Choroid plexus epithelial cell (primary cell): ENCODE data around the gene PHACTR2.
"Not testable (repeated sequence)": the region's sequence is repeated elsewhere in the genome, so short reads cannot be mapped to it uniquely, and the experiment has no call there.

Source experiments
- DNase-seq: peaks from one replicate; pipeline ENCODE4 v3.0.0-alpha.2; 2010; ENCODE audit warnings: low read depth
- H3K4me3 ChIP-seq: 2 replicates; pipeline ENCODE4 v1.5.1; 2011; ENCODE audit warnings: low read depth, mild to moderate bottlenecking, control low read depth, low read length, moderate library complexity
- CTCF ChIP-seq: conservative IDR thresholded peaks from 2 replicates; pipeline ENCODE4 v1.5.1; 2011; ENCODE audit warnings: low read depth, mild to moderate bottlenecking, control low read depth, inconsistent platforms, low read length, moderate library complexity

PHACTR2 gene

GRCh38 chr6:143793280-143793619, 115.5 kb downstream of the PHACTR2 start:
- H3K4me3 ChIP-seq: no peak overlapping the region
- no peak for TF ChIP-seq CTCF
- no peak for DNase-seq

- DNase-seq: not testable (repeated sequence)
Measured at GRCh38 chr6:143796551-143796950, 118.8 kb downstream of the PHACTR2 start.

GRCh38 chr6:143798487-143798886, 120.7 kb downstream of the PHACTR2 start:
- not testable (repeated sequence) for DNase-seq, H3K4me3 ChIP-seq

More at GRCh38 chr6:143796551-143796950, 118.8 kb downstream of the PHACTR2 start:
- H3K4me3 ChIP-seq: not testable (repeated sequence)

GRCh38 chr6:143802833-143803565, 125.2 kb downstream of the PHACTR2 start:
- H3K4me3 ChIP-seq: no peak overlapping the region
- DNase-seq: peak; percentile 53
- TF ChIP-seq CTCF: no peak

GRCh38 chr6:143803769-143804568, 126.2 kb downstream of the PHACTR2 start:
- no peak for TF ChIP-seq CTCF
- no peak overlapping the region for H3K4me3 ChIP-seq
- no peak for DNase-seq

- peak; percentile 39 for DNase-seq
- TF ChIP-seq CTCF: no peak
- H3K4me3 ChIP-seq: no peak overlapping the region
Measured at GRCh38 chr6:143804835-143805239, 127.1 kb downstream of the PHACTR2 start.

- DNase-seq: peak; percentile 88
- no peak overlapping the region for H3K4me3 ChIP-seq
- no peak for TF ChIP-seq CTCF
Measured at GRCh38 chr6:143806282-143807102, 128.7 kb downstream of the PHACTR2 start.
